Measurements from ENCODE around the gene CDC42SE2.

DNA sequence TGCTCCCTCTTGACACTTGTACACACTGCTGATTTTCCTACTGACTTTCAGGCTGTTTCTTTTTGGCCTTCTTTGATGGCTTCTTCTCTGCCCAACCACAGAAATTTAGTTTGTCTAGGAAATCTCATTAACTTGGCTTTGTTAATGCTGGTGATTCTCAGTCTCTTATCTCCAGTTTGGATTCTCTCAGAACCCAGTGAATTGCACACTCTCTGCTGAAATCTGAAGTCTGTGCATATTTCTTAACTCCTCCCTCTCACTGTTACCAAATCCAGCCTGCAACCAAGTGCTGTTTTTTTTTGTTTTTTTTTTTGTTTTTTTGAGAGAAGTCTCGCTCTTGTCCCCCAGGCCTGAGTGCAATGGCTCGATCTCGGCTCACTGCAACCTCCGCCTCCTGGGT is 117.2 kb downstream of the CDC42SE2 start:
- TF ChIP-seq, protein P1, sequence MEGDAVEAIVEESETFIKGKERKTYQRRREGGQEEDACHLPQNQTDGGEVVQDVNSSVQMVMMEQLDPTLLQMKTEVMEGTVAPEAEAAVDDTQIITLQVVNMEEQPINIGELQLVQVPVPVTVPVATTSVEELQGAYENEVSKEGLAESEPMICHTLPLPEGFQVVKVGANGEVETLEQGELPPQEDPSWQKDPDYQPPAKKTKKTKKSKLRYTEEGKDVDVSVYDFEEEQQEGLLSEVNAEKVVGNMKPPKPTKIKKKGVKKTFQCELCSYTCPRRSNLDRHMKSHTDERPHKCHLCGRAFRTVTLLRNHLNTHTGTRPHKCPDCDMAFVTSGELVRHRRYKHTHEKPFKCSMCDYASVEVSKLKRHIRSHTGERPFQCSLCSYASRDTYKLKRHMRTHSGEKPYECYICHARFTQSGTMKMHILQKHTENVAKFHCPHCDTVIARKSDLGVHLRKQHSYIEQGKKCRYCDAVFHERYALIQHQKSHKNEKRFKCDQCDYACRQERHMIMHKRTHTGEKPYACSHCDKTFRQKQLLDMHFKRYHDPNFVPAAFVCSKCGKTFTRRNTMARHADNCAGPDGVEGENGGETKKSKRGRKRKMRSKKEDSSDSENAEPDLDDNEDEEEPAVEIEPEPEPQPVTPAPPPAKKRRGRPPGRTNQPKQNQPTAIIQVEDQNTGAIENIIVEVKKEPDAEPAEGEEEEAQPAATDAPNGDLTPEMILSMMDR (IDR thresholded peaks at IDR 0.05 in 4 of 5, conservative IDR thresholded peaks at IDR 0.05 in 1 of 5), result no peak
- no peak for TF ChIP-seq POLR2A (IDR thresholded peaks at IDR 0.05)
